ENCODE results near the gene HSH2D. TPM values are rescaled to one million over a fixed set of nuclear protein-coding genes. Genes with fewer than 3 reads are reported as not detected.
A peak's percentile ranks its signal among the peaks of the same experiment; 100 is the strongest.

HSH2D gene
- total and polyA plus RNA-seq, 2 of the 13 experiments (the other 11 are each of a cell fraction or from before 2014, with no cell fraction given), result 0.69 to 3.2 TPM

DNA sequence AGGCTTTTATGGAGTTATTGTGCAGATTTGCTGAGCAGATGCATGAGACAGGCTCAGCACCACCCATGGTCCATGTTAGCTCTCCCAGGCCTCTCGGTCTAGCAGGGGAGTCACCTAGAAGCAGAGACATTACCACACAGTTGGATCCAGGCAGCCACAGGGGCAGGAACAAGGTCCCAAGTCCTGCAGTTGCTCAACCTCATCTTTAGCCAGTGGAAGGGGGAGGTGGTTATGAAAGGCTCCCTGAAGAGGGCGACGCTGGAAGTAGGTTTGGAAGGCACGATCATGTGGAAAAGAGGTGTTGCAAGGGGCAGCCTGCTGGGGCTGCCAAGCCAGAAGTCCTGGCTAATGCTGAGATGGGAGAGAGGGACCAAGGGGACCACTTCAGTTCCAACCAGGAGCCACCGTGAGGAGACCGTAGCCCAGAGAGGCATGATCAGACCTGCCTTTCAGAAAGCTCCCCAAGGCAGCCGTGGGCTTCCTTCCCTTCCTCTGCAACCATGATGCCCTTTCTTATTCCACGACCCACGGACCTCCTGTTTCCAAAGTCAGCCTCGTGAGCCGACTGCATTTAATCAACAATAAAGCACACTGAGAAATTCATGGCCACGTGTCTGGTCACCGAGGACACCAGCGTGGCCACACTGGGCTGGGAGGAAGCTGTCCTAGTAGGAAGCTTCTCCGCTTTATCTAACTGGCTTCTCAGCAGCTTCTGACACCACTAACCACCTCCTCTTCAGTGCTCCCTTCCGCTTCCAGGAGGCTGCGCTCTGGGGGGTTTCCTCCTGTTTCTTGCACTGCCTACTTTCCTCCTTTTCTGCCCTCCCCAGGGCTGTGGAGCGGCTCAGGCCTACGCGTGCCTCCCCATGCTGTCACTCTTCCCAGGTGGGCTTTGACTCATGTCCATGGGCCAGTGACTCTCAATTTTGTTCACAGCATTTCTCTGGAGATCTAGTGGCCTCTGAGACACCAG, 56.8 kb downstream of the HSH2D start (continued):
- TF ChIP-seq, protein P1, sequence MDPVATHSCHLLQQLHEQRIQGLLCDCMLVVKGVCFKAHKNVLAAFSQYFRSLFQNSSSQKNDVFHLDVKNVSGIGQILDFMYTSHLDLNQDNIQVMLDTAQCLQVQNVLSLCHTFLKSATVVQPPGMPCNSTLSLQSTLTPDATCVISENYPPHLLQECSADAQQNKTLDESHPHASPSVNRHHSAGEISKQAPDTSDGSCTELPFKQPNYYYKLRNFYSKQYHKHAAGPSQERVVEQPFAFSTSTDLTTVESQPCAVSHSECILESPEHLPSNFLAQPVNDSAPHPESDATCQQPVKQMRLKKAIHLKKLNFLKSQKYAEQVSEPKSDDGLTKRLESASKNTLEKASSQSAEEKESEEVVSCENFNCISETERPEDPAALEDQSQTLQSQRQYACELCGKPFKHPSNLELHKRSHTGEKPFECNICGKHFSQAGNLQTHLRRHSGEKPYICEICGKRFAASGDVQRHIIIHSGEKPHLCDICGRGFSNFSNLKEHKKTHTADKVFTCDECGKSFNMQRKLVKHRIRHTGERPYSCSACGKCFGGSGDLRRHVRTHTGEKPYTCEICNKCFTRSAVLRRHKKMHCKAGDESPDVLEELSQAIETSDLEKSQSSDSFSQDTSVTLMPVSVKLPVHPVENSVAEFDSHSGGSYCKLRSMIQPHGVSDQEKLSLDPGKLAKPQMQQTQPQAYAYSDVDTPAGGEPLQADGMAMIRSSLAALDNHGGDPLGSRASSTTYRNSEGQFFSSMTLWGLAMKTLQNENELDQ (CRISPR knock-in tag; IDR thresholded peaks at IDR 0.05; ENCODE audit: borderline replicate concordance), result no peak
- TF ChIP-seq, protein P2, sequence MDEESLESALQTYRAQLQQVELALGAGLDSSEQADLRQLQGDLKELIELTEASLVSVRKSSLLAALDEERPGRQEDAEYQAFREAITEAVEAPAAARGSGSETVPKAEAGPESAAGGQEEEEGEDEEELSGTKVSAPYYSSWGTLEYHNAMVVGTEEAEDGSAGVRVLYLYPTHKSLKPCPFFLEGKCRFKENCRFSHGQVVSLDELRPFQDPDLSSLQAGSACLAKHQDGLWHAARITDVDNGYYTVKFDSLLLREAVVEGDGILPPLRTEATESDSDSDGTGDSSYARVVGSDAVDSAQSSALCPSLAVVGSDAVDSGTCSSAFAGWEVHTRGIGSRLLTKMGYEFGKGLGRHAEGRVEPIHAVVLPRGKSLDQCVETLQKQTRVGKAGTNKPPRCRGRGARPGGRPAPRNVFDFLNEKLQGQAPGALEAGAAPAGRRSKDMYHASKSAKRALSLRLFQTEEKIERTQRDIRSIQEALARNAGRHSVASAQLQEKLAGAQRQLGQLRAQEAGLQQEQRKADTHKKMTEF (CRISPR knock-in tag; IDR thresholded peaks at IDR 0.05), result peak; percentile 62
- TF ChIP-seq ZNF468 (CRISPR knock-in tag; IDR thresholded peaks at IDR 0.05) (no peak), MYC (CRISPR knock-in tag; IDR thresholded peaks at IDR 0.05; ENCODE audit: borderline replicate concordance) (peak; percentile 60; the same call in 1 of the 2 replicates), HNRNPH1 (optimal IDR thresholded peaks at IDR 0.05; ENCODE audit: low read depth, low read length) (peak; percentile 49), SOX6 (IDR thresholded peaks at IDR 0.05) (no peak), SOX6 (CRISPR knock-in tag; IDR thresholded peaks at IDR 0.05) (peak; percentile 71), FOXP1 (IDR thresholded peaks at IDR 0.05) (no peak), FOXP1 (CRISPR knock-in tag; IDR thresholded peaks at IDR 0.05) (peak; percentile 33; the same call in 1 of the 2 replicates), MTA3 (CRISPR knock-in tag; IDR thresholded peaks at IDR 0.05) (no peak), MYNN (CRISPR knock-in tag; IDR thresholded peaks at IDR 0.05; ENCODE audit: low read depth) (no peak), SSRP1 (CRISPR knock-in tag; IDR thresholded peaks at IDR 0.05) (no peak), YEATS2 (CRISPR knock-in tag; IDR thresholded peaks at IDR 0.05; ENCODE audit: borderline replicate concordance) (no peak; the same call in 1 of the 2 replicates)
- TF ChIP-seq, protein P3, sequence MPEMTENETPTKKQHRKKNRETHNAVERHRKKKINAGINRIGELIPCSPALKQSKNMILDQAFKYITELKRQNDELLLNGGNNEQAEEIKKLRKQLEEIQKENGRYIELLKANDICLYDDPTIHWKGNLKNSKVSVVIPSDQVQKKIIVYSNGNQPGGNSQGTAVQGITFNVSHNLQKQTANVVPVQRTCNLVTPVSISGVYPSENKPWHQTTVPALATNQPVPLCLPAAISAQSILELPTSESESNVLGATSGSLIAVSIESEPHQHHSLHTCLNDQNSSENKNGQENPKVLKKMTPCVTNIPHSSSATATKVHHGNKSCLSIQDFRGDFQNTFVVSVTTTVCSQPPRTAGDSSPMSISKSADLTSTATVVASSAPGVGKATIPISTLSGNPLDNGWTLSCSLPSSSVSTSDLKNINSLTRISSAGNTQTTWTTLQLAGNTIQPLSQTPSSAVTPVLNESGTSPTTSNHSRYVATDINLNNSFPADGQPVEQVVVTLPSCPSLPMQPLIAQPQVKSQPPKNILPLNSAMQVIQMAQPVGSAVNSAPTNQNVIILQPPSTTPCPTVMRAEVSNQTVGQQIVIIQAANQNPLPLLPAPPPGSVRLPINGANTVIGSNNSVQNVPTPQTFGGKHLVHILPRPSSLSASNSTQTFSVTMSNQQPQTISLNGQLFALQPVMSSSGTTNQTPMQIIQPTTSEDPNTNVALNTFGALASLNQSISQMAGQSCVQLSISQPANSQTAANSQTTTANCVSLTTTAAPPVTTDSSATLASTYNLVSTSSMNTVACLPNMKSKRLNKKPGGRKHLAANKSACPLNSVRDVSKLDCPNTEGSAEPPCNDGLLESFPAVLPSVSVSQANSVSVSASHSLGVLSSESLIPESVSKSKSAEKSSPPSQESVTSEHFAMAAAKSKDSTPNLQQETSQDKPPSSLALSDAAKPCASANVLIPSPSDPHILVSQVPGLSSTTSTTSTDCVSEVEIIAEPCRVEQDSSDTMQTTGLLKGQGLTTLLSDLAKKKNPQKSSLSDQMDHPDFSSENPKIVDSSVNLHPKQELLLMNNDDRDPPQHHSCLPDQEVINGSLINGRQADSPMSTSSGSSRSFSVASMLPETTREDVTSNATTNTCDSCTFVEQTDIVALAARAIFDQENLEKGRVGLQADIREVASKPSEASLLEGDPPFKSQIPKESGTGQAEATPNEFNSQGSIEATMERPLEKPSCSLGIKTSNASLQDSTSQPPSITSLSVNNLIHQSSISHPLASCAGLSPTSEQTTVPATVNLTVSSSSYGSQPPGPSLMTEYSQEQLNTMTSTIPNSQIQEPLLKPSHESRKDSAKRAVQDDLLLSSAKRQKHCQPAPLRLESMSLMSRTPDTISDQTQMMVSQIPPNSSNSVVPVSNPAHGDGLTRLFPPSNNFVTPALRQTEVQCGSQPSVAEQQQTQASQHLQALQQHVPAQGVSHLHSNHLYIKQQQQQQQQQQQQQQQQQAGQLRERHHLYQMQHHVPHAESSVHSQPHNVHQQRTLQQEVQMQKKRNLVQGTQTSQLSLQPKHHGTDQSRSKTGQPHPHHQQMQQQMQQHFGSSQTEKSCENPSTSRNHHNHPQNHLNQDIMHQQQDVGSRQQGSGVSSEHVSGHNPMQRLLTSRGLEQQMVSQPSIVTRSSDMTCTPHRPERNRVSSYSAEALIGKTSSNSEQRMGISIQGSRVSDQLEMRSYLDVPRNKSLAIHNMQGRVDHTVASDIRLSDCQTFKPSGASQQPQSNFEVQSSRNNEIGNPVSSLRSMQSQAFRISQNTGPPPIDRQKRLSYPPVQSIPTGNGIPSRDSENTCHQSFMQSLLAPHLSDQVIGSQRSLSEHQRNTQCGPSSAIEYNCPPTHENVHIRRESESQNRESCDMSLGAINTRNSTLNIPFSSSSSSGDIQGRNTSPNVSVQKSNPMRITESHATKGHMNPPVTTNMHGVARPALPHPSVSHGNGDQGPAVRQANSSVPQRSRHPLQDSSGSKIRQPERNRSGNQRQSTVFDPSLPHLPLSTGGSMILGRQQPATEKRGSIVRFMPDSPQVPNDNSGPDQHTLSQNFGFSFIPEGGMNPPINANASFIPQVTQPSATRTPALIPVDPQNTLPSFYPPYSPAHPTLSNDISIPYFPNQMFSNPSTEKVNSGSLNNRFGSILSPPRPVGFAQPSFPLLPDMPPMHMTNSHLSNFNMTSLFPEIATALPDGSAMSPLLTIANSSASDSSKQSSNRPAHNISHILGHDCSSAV (CRISPR knock-in tag; IDR thresholded peaks at IDR 0.05; ENCODE audit: borderline replicate concordance), result no peak
- TF ChIP-seq, protein P4, sequence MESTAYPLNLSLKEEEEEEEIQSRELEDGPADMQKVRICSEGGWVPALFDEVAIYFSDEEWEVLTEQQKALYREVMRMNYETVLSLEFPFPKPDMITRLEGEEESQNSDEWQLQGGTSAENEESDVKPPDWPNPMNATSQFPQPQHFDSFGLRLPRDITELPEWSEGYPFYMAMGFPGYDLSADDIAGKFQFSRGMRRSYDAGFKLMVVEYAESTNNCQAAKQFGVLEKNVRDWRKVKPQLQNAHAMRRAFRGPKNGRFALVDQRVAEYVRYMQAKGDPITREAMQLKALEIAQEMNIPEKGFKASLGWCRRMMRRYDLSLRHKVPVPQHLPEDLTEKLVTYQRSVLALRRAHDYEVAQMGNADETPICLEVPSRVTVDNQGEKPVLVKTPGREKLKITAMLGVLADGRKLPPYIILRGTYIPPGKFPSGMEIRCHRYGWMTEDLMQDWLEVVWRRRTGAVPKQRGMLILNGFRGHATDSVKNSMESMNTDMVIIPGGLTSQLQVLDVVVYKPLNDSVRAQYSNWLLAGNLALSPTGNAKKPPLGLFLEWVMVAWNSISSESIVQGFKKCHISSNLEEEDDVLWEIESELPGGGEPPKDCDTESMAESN (CRISPR knock-in tag; conservative IDR thresholded peaks at IDR 0.05), result peak; percentile 73; the same call in 1 of the 2 replicates
